ENCODE data around the gene TMSB4X. TPM values are rescaled to one million over a fixed set of nuclear protein-coding genes. Genes with fewer than 3 reads are reported as not detected.

TMSB4X gene
- total and polyA plus RNA-seq, 2 donors (not counting 3 experiments of a cell fraction or from before 2014, with no cell fraction given) = 4,136 to 6,858 TPM

DNA sequence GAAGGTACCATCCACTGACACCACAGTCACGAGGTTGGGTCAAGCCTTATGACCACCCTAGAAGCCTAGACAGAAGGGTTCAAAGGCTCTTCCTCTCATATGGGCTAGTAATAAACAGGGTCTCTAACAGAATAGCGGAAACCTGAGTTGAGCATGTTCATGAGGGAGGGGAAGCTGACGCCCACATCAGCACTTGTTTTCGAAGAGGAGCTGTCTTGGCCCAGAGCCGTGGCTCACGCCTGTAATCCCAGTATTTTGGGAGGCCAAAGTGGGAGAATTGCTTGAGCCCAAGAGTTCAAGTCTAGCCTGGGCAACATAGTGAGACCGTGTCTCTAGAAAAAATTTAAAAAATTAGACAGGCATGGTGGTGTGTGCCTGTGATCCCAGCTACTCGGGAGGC, 21.5 kb upstream of the TMSB4X start:
- dilution Hi-C loops (cut with MboI; ENCODE audit: extremely low pct_ligation_motif_present, low sequenced_read_pairs) (no loop called here), intact Hi-C loops (cut with micrococcal nuclease) (loop anchor here (10.0 kb wide), 1 partner anchor 1921 kb away; the partner anchor contains the start of genes FANCB and MOSPD2)
- no peak overlapping the region for H2AFZ ChIP-seq (ENCODE audit: low read depth, low read length)
- H4K20me1 ChIP-seq (replicated peaks; ENCODE audit: control insufficient read depth, extremely low read depth, insufficient read depth, low read length) = no peaks in the 10 kb centered on the region
- ChIA-PET CTCF (interaction anchor here (0.7 kb wide), 1 partner anchor 17 kb away, joined by 4 read pairs; no protein-coding TSS in a partner anchor), POLR2A (no interaction called here)
- H3K9ac ChIP-seq (replicated peaks; ENCODE audit: extremely low read depth, insufficient read depth, low read length) = no peak overlapping the region
- H3K4me3 ChIP-seq (replicated peaks in 1 of 3; ENCODE audit: insufficient read depth in 1 of 3, low read depth in 1 of 3, low read length in 3 of 3) = no peak overlapping the region
- FAIRE-seq (no peak), DNase-seq (ENCODE audit: low read depth, low spot score) (no peak)
- H3K27me3 ChIP-seq (ENCODE audit: control insufficient read depth in 2 of 2, insufficient read depth in 2 of 2, low read length in 2 of 2) = no peaks in the 10 kb centered on the region
- no peaks in the 10 kb centered on the region for H3K36me3 ChIP-seq (ENCODE audit: control insufficient read depth in 2 of 2, extremely low read depth in 1 of 2, insufficient read depth in 2 of 2, low read length in 2 of 2)
- no peaks in the 10 kb centered on the region for H3K9me1 ChIP-seq (replicated peaks; ENCODE audit: control insufficient read depth, extremely low read depth, insufficient read depth, low read length)
- TF ChIP-seq, protein P1, sequence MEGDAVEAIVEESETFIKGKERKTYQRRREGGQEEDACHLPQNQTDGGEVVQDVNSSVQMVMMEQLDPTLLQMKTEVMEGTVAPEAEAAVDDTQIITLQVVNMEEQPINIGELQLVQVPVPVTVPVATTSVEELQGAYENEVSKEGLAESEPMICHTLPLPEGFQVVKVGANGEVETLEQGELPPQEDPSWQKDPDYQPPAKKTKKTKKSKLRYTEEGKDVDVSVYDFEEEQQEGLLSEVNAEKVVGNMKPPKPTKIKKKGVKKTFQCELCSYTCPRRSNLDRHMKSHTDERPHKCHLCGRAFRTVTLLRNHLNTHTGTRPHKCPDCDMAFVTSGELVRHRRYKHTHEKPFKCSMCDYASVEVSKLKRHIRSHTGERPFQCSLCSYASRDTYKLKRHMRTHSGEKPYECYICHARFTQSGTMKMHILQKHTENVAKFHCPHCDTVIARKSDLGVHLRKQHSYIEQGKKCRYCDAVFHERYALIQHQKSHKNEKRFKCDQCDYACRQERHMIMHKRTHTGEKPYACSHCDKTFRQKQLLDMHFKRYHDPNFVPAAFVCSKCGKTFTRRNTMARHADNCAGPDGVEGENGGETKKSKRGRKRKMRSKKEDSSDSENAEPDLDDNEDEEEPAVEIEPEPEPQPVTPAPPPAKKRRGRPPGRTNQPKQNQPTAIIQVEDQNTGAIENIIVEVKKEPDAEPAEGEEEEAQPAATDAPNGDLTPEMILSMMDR (IDR thresholded peaks at IDR 0.05; ENCODE audit: extremely low read depth in 1 of 2, insufficient read depth in 1 of 2, low read depth in 1 of 2, low read length in 2 of 2) = no peak
- TF ChIP-seq MYC (IDR thresholded peaks at IDR 0.05; ENCODE audit: low read depth, low read length) (no peak), FOS (IDR thresholded peaks at IDR 0.05; ENCODE audit: borderline replicate concordance, insufficient read depth, low read length) (no peak), JUN (IDR thresholded peaks at IDR 0.05; ENCODE audit: borderline replicate concordance, insufficient read depth, insufficient read length, low read depth) (no peak), GATA2 (IDR thresholded peaks at IDR 0.05; ENCODE audit: insufficient read depth, insufficient read length, low read depth, low read length) (no peak)
- TF ChIP-seq, protein P2, sequence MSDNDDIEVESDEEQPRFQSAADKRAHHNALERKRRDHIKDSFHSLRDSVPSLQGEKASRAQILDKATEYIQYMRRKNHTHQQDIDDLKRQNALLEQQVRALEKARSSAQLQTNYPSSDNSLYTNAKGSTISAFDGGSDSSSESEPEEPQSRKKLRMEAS (IDR thresholded peaks at IDR 0.05; ENCODE audit: insufficient read depth, insufficient read length) = no peak
- H3K4me1 ChIP-seq (ENCODE audit: control insufficient read depth, extremely low read depth, insufficient read depth, low read length) = peaks cover 48% of the 10 kb centered on the region
- BruUV-seq (replicated peaks) = no TSS peak
- no peaks in the 10 kb centered on the region for H3K79me2 ChIP-seq (ENCODE audit: control insufficient read depth, insufficient read depth, low read length)
- H3K27ac ChIP-seq (ENCODE audit: insufficient read depth, low read depth, low read length) = no peak overlapping the region
- H3K4me2 ChIP-seq (ENCODE audit: insufficient read depth, low read length) = no peak overlapping the region
- H3K9me3 ChIP-seq (replicated peaks; ENCODE audit: control insufficient read depth, insufficient read depth, low read length) = no peaks in the 10 kb centered on the region

Data from endothelial cell of umbilical vein (primary cell).